HS-5 (cell line): ENCODE data around the gene SEZ6L.

ENCODE experiments used
- DNase-seq: peaks from one replicate; pipeline ENCODE4 v3.0.0-alpha.2; 2012; ENCODE audit warnings: low read depth

Gene SEZ6L

DNA sequence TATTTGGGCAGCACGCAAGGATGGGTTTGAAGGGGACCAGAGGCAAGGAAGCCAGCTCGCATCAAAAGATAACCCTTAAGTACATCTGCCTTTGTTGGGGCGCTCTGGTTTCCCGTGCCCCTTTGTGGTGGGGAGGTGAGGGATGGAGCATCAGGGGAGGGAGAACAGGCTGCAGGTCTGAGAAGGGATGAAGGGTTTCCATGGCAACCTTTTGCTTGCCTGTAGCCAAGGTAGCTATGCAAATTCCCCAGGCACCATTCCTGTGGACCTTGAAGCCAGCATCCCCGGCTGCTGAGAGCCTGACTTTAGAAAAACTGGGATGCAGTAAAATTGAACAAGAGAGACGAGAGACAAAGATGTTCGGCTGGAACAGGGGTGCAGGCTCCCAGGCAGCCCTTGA, 75.7 kb downstream of the SEZ6L start:
- DNase-seq, result no peak

DNA sequence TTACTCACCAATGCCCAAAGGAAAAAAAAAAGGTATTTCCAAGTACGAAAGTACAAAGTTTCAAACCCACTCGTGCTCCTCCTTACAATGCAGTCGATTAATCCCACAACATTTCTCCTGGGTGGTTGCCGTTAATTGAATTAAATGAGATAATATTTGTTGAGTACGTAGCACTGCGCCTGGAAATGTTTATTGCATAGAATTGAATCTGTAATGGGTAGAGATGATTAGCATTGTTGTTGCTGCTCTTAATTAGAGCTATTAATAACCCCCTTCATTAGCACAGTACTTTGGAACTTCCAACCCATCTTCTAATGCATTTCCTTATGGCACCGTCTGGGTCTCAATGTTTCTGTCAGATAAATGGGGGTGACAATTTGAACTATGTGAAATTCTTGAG, 77.3 kb downstream of the SEZ6L start:
- DNase-seq, result no peak

DNA sequence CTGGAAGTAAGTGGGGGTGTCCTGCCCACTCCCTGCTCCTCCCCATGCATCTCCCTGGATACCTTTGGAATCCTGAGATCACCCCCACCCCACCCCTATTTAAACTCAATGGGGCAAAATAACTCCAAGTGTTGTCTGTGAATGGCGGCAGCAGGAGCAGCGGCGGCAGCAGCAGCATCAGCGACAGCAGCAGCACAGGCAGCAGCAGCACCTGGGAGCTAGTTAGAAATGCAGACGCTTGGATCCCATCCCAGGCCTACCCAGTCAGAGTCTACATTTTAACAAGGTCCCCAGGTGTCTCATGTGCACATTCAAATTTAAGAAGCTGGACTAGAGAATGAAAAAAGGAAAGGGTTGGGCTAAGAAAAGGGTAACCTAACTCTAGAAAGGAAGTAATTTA, 82.6 kb downstream of the SEZ6L start:
- no peak for DNase-seq

DNA sequence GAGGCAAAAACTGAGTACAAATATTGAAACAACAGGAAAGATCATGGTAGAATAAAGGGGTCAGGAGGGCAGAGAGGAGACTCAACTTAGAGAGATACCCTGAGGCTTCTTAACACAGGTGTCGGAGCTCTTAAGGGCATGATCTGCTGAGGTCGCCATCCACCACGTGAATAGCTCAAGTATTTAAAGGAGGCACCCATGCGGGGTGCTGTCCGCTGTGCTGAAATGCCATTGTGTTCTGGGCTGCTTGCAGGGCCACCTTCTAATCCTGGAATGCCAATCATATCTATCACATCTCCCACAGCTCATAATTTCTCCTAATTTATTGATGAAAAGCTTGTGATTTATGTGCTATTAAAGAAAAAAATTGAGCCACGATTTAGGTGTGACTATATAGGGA, 90.2 kb downstream of the SEZ6L start:
- DNase-seq, result no peak

DNA sequence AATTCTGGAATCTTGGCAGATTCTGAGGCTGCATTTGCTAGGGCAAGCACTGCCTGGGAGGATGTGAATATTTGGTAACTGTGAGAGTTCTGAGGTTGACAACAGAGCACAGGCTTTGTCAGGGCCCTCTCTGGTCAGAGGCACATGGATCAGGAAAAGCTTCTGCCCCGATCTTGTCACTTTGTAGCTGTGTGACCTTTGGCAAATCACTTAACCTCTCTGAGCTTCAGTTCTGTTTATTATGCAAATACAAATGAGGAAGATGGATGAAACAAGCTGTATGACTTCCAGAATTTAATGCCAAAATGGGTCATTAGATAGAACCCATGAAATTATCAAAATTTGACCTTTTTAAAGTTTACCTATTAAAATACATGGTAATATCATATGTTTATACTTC, 94.9 kb downstream of the SEZ6L start:
- no peak for DNase-seq

GRCh38 chr22:26265281-26265680, 96.0 kb downstream of the SEZ6L start:
- DNase-seq, result no peak

DNA sequence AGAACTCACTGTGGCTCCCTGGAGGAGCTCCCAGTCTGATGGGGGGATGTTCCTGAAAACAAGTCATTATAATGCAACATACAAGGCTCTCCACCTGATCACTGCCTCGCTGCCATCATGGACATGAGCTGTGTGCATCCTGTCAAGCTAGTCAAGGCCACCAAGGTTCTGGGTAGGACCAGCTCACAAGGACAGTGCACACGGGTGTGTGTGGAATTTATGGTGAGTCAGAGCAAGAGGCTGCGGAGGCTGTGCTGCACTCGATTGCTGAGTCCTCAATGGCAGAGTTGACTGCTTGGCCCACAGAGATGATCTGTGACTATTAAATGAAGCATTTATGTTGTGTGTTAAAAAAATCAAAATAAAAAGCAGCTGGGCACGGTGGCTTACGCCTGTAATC, 96.6 kb downstream of the SEZ6L start:
- DNase-seq, result no peak

DNA sequence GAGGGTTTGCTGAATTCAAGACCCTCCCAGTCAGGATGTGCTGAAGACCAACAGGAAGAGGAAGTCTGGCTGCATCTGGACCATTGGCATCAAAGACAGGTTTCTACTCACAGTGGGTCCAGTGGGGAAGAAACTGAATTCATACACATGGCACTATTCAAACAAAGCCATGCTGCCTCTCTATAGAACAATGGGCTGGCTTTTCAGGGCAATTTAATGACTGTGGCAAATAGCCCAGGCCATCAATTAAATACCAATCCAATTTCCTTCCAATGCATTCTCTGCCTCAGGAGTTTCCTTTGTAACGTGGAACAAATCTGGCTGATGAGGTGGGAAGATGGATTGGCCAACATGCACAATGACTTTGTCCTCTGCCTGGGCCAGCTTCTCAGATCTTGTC, 98.6 kb downstream of the SEZ6L start:
- DNase-seq, result no peak

- no peak for DNase-seq
Observed at GRCh38 chr22:26269572-26269971, 100.3 kb downstream of the SEZ6L start.

GRCh38 chr22:26271427-26271826, 102.2 kb downstream of the SEZ6L start:
- no peak for DNase-seq

DNA sequence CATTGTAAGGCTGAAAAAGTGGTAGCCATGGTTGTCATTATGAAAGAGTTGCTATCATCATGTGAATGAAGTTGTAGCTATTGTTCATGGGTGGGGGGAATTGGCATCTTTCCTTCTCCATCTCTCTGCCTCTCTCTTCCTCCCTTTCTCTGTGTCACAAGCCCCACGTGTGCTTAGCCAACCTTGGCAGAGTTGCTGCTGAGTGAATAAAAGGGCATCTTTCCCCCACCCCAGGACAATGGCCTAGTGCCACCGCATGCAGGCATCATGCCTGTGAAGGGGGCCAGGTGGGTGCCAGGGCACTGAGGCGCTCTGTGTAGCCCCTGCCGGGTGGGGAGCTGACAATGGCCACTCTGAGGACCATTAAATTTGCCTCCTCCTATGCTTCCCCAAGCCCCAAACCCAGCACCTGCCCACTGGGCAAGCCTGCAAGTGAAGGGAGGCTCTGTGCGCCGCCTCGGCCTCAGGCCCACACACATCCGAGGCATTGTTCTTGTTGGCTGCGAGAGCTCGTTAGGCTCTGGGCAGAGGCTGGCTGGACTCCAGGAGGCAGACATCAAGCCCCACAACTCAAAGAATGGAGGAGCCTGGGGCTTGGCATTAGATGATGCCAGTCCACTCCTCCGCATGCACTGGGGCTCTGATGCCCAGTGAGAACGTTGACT, 103.9 kb downstream of the SEZ6L start:
- DNase-seq, result no peak

- DNase-seq, result no peak
Observed at GRCh38 chr22:26276529-26277160, 107.4 kb downstream of the SEZ6L start.

- DNase-seq, result no peak
Observed at GRCh38 chr22:26281941-26282340, 112.7 kb downstream of the SEZ6L start.

GRCh38 chr22:26283330-26283729, 114.1 kb downstream of the SEZ6L start:
- no peak for DNase-seq

GRCh38 chr22:26285632-26286031, 116.4 kb downstream of the SEZ6L start:
- no peak for DNase-seq

- DNase-seq, result no peak
Observed at GRCh38 chr22:26286091-26286820, 117.0 kb downstream of the SEZ6L start.

- no peak for DNase-seq
Observed at GRCh38 chr22:26287382-26288225, 118.3 kb downstream of the SEZ6L start.

DNA sequence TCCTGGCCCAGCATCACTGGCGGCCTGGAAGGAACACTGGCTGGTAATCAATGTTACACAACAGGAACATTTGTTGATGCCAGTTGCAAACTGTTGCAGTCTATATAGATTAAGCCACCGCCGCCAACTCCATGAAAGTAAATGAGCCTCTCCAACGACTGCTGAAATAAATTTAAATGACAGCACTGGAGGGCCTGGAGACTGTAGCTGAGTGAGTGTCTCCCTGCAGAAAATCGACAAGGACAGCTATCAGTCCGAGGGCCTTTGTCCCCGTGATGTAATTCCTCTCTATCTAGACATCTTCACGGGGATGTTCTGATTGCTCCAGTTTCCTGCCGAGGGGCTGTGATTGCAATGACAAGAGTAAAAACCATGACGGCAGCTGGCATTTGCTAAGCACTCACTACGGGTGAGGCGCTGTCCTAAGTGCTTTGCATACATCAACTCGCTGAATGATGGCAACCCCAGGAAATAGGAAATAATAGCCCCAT, 120.4 kb downstream of the SEZ6L start:
- no peak for DNase-seq

DNA sequence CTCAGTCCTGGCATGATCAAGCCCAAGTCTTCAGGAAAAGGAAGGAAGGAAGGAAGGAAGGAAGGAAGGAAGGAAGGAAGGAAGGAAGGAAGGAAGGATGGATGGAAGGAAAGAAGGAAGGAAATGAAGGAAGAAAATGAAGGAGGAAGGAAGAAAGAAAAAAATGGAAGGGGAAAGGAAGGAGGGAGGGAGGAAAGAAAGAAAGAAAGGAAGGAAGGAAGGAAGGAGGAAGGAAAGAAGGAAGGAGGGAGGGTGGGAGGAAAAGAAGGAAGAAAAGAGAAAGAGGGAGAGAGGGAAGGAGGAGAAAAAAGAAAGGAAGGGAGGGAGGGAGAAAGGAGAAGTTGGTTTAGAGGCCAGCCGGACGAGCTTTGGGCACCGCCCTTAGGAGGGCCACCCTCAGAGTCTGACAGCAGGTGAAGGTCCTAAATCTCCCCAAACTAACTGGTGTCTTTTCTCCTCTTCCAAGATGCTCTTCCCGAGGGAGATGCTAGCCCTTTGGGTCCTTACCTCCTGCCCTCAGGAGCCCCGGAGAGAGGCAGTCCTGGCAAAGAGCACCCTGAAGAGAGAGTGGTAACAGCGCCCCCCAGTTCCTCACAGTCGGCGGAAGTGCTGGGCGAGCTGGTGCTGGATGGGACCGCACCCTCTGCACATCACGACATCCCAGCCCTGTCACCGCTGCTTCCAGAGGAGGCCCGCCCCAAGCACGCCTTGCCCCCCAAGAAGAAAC, 122.8 kb downstream of the SEZ6L start:
- no peak for DNase-seq

GRCh38 chr22:26292667-26292995, 123.4 kb downstream of the SEZ6L start:
- no peak for DNase-seq

DNA sequence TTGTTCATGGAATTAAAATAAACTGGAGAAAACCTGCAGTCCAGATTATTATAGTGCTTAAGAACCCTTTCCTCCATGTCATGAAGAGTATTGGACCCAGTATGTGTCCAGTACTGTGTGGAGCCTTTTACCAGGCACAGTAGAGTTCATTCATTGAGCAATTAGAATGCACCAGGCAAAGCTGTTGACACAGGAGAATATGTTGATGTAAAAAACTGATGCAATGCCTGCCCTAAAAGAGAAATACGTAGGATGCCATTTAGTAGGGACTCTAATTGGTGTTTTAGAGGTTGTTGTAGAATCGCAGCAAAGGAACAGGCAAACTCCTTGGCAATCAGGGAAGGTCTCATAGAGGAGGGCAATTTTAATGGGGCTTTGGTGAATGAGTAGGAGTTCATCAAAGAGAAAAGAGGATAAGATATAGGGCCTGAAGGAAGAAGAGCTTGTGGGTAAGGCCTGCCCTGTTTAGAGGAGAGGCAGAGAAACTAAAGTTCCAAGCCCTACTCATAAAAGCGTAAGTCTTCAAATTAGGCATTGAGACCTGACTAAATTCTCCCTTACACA, 126.4 kb downstream of the SEZ6L start:
- no peak for DNase-seq
